D721Med (cell line): ENCODE results near the gene VSTM2L.

Source experiments
- DNase-seq: peaks from one replicate; pipeline ENCODE4 v3.0.0; 2011; ENCODE audit warnings: low spot score; ENCODE audit not compliant: insufficient read length
- FAIRE-seq: peaks from 2 replicates; lab custom pipeline; 2011; peaks lifted over from hg19 to GRCh38; lab: Jason Lieb, UNC
- CTCF ChIP-seq: IDR thresholded peaks from 2 replicates; pipeline ENCODE4 v1.5.1; 2012; ENCODE audit warnings: mild to moderate bottlenecking, control low read depth; ENCODE audit not compliant: insufficient read depth; ENCODE audit errors: missing control alignments

The VSTM2L gene

DNA sequence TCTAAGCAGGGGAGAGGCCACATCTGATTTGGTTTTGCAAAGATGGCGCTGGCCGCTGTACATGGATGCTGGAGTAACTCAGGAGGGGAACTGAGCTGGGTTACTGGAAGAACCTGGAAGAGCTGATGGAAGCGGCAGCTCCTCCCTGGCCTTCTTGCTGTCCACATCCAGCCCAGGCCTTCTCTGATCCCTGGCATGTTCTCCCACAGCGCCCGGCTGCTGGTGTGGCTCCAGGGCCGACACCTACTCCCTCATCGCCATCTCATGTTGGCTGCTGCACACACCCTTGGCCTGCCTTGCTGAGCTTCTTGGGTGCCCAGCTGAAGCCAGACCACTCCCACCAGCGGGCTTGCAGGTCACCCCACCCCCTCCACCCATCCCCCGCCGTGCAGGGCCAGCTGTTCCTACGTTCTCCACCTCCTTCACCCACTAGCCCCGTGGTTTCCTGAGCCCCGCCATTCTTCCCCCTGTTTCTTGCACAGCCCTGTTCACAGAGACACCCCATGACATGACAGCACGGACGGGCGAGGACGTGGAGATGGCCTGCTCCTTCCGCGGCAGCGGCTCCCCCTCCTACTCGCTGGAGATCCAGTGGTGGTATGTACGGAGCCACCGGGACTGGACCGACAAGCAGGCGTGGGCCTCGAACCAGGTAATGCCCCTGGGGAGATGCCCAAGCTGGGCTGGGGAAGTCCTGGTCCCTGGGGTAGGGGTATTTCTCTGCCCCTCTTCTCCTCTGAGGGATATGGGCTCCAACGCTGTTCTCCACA, 28.4 kb downstream of the VSTM2L start:
- TF ChIP-seq CTCF, result no peak
- DNase-seq (no peak), FAIRE-seq (no peak)

DNA sequence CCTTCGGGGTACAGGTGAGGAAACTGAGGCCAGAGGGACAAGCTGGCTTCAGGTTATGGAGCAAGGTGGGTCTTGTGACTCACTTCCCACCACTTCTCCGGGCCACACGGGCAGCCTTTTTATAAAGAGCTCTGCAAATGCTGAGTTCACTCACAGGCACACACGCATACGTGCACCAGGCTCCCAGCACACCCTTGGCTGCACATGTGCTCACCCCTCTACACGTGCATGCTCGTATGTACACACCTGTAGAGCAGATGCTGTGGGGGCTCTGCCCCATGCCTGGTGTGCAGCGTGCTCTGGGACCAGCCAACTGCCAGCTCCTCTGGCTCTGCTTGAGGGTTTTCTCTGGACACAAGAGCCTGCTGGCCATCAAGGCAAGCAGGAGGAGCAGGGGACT, 29.1 kb downstream of the VSTM2L start:
- no peak for DNase-seq
- no peak for TF ChIP-seq CTCF
- FAIRE-seq, result no peak

- DNase-seq, result no peak
- FAIRE-seq, result no peak
- TF ChIP-seq CTCF, result no peak
These were observed 30.0 kb downstream of the VSTM2L start for GRCh38 chr20:37932919-37933318.

- DNase-seq (no peak), FAIRE-seq (no peak)
- TF ChIP-seq CTCF, result no peak
These were observed 31.1 kb downstream of the VSTM2L start for GRCh38 chr20:37933786-37934633.

DNA sequence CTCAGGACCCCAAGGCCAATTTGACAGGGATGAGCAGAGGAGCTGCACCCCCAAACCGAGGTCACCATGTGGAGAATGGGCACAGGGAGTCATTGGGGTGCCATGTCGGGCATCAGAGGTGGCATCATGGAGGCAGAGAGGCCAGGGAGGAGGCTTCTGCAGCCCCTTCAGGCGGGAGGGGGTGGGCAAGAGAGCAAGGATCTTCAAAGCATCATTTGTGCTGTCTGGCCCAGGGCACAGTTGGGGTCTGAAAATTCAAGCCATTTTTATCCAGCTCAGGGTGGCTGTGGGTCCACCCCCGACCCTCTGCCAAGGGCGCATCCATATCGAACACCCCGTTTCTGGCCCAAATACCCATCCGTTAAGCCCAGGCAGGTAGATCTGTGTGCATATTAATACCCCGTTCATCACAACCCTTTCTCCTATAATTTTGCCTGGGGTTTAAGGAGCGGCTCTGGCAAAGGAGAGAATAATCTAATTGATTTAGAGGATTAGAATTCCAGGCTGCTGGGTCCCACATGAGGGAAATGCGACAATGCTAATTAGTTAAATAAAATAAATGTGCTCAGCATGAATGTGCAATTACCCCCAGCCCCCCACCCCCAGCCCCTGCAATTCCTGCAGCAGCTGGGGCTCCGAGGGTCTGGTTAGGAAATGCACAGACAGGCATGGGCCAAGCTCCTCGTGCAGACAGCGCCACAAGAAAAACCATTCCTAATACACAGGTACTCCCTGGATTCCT, 31.9 kb downstream of the VSTM2L start:
- FAIRE-seq (no peak), DNase-seq (peak; percentile 81)
- TF ChIP-seq CTCF, result no peak

- FAIRE-seq, result no peak
- no peak for DNase-seq
These were observed 32.5 kb downstream of the VSTM2L start for GRCh38 chr20:37935435-37935834.

More at GRCh38 chr20:37935435-37935834, 32.5 kb downstream of the VSTM2L start:
- no peak for TF ChIP-seq CTCF
